Activated T-helper 1 cell treated with anti-CD3 and anti-CD28 coated beads, Interleukin-12 subunit alpha, Interleukin-12 subunit beta, Interleukin-2, Interleukin-4 antibody, amounts not matched to agents 30 ng/mL and 10 ng/mL and 1 ng/mL, durations not matched to agents 14 hours and 24 hours and 36 hours (primary cell): Measurements from ENCODE around the gene CLASP1. TPM values are rescaled to one million over a fixed set of nuclear protein-coding genes. Genes with fewer than 3 reads are reported as not detected.
"Not testable (repeated sequence)": the region's sequence is repeated elsewhere in the genome, so short reads cannot be mapped to it uniquely, and the experiment has no call there.

Source experiments
- DNase-seq: peaks from one replicate; pipeline ENCODE4 v3.0.0; 2021; ENCODE audit warnings: low spot score
- H3K27ac Mint-ChIP-seq: one replicate; pipeline ENCODE4 v1.8.0; 2021; ENCODE audit warnings: mild to moderate bottlenecking, mixed read lengths
- H3K27me3 Mint-ChIP-seq: one replicate; pipeline ENCODE4 v1.8.0; 2022; ENCODE audit warnings: mild to moderate bottlenecking, moderate library complexity, mixed read lengths; ENCODE audit not compliant: insufficient read depth
- H3K36me3 Mint-ChIP-seq: one replicate; pipeline ENCODE4 v1.8.0; 2021; ENCODE audit warnings: low read depth, mixed read lengths
- H3K4me1 Mint-ChIP-seq: one replicate; pipeline ENCODE4 v1.8.0; 2021; ENCODE audit warnings: low read depth, mixed read lengths
- H3K4me3 Mint-ChIP-seq: one replicate; pipeline ENCODE4 v1.8.0; 2021; ENCODE audit warnings: mild to moderate bottlenecking, moderate library complexity, mixed read lengths
- H3K9me3 Mint-ChIP-seq: one replicate; pipeline ENCODE4 v1.8.0; 2021; ENCODE audit warnings: mixed read lengths
- intact Hi-C: fragments of 100-400 bp; cut with micrococcal nuclease; formaldehyde crosslinking; loops from one replicate; pipeline ENCODE4 v1.15.1; 2024
- total RNA-seq: library from RNA; stranded (reverse); gene quantifications from 2 replicates; pipeline ENCODE4 v1.2.3, GENCODE V29; 2022

Gene CLASP1
- total RNA-seq, 1 donor from 2014 or later, result 62.6 TPM

- H3K27me3 Mint-ChIP-seq, result peaks cover 34% of the 10 kb centered on the region
- H3K36me3 Mint-ChIP-seq, result no peaks in the 10 kb centered on the region
- DNase-seq, result no peak
- H3K27ac Mint-ChIP-seq, result no peak overlapping the region
- no peaks in the 10 kb centered on the region for H3K9me3 Mint-ChIP-seq
- H3K4me3 Mint-ChIP-seq, result no peak overlapping the region
- intact Hi-C loops, result no loop called here
- peaks cover 13% of the 10 kb centered on the region for H3K4me1 Mint-ChIP-seq
Measured at GRCh38 chr2:121309323-121309722, 339.9 kb downstream of the CLASP1 start.

- DNase-seq, result no peak
- Mint-ChIP-seq H3K27ac (no peak overlapping the region), H3K4me3 (no peak overlapping the region), H3K4me1 (peaks cover 13% of the 10 kb centered on the region), H3K36me3 (no peaks in the 10 kb centered on the region), H3K27me3 (peaks cover 29% of the 10 kb centered on the region), H3K9me3 (no peaks in the 10 kb centered on the region)
- intact Hi-C loops, result no loop called here
Measured at GRCh38 chr2:121307048-121307447, 342.2 kb downstream of the CLASP1 start.

- H3K9me3 Mint-ChIP-seq, result no peaks in the 10 kb centered on the region
- DNase-seq, result no peak
- no peaks in the 10 kb centered on the region for H3K36me3 Mint-ChIP-seq
- no peak overlapping the region for H3K27ac Mint-ChIP-seq
- no peak overlapping the region for H3K4me3 Mint-ChIP-seq
- intact Hi-C loops, result no loop called here
- H3K4me1 Mint-ChIP-seq, result peaks cover 12% of the 10 kb centered on the region
- peaks cover 15% of the 10 kb centered on the region for H3K27me3 Mint-ChIP-seq
Measured at GRCh38 chr2:121304941-121305340, 344.3 kb downstream of the CLASP1 start.

- no peak for DNase-seq
- Mint-ChIP-seq H3K27me3 (peaks cover 12% of the 10 kb centered on the region), H3K4me1 (no peaks in the 10 kb centered on the region), H3K4me3 (no peak overlapping the region), H3K27ac (no peak overlapping the region), H3K9me3 (no peaks in the 10 kb centered on the region), H3K36me3 (no peaks in the 10 kb centered on the region)
- intact Hi-C loops, result no loop called here
Measured at GRCh38 chr2:121303531-121304263, 345.6 kb downstream of the CLASP1 start.

GRCh38 chr2:121301190-121301589 is 348.1 kb downstream of the CLASP1 start:
- H3K9me3 Mint-ChIP-seq, H3K27me3 Mint-ChIP-seq, H3K4me3 Mint-ChIP-seq, H3K27ac Mint-ChIP-seq, H3K36me3 Mint-ChIP-seq, DNase-seq, H3K4me1 Mint-ChIP-seq, intact Hi-C loops: not testable (repeated sequence)

- Mint-ChIP-seq H3K27ac (no peak overlapping the region), H3K9me3 (no peaks in the 10 kb centered on the region), H3K4me3 (no peak overlapping the region), H3K27me3 (peaks cover 3% of the 10 kb centered on the region), H3K4me1 (no peaks in the 10 kb centered on the region), H3K36me3 (no peaks in the 10 kb centered on the region)
- intact Hi-C loops, result no loop called here
- no peak for DNase-seq
Measured at GRCh38 chr2:121298476-121298875, 350.8 kb downstream of the CLASP1 start.

GRCh38 chr2:121297866-121298265 is 351.4 kb downstream of the CLASP1 start:
- H3K27ac Mint-ChIP-seq, intact Hi-C loops, H3K4me1 Mint-ChIP-seq, H3K9me3 Mint-ChIP-seq, H3K27me3 Mint-ChIP-seq, H3K36me3 Mint-ChIP-seq, H3K4me3 Mint-ChIP-seq, DNase-seq: not testable (repeated sequence)

GRCh38 chr2:121297217-121297830 is 351.9 kb downstream of the CLASP1 start:
- DNase-seq, result no peak
- Mint-ChIP-seq H3K27ac (no peak overlapping the region), H3K9me3 (no peaks in the 10 kb centered on the region), H3K4me1 (no peaks in the 10 kb centered on the region), H3K36me3 (no peaks in the 10 kb centered on the region), H3K4me3 (no peak overlapping the region), H3K27me3 (peaks cover 3% of the 10 kb centered on the region)
- intact Hi-C loops, result no loop called here

GRCh38 chr2:121295911-121296650 is 353.2 kb downstream of the CLASP1 start:
- no peaks in the 10 kb centered on the region for H3K36me3 Mint-ChIP-seq
- intact Hi-C loops, result no loop called here
- DNase-seq, result no peak
- no peaks in the 10 kb centered on the region for H3K9me3 Mint-ChIP-seq
- H3K27me3 Mint-ChIP-seq, result peaks cover 3% of the 10 kb centered on the region
- no peak overlapping the region for H3K4me3 Mint-ChIP-seq
- H3K4me1 Mint-ChIP-seq, result no peaks in the 10 kb centered on the region
- no peak overlapping the region for H3K27ac Mint-ChIP-seq

GRCh38 chr2:121294881-121295840 is 354.1 kb downstream of the CLASP1 start:
- Mint-ChIP-seq H3K27me3 (peaks cover 3% of the 10 kb centered on the region), H3K27ac (no peak overlapping the region), H3K4me3 (no peak overlapping the region), H3K36me3 (no peaks in the 10 kb centered on the region), H3K9me3 (no peaks in the 10 kb centered on the region), H3K4me1 (no peaks in the 10 kb centered on the region)
- intact Hi-C loops, result no loop called here
- no peak for DNase-seq

GRCh38 chr2:121293450-121294325 is 355.6 kb downstream of the CLASP1 start:
- no peak overlapping the region for H3K4me3 Mint-ChIP-seq
- H3K9me3 Mint-ChIP-seq, result no peaks in the 10 kb centered on the region
- no peaks in the 10 kb centered on the region for H3K4me1 Mint-ChIP-seq
- no peaks in the 10 kb centered on the region for H3K36me3 Mint-ChIP-seq
- H3K27me3 Mint-ChIP-seq, result peaks cover 2% of the 10 kb centered on the region
- no peak overlapping the region for H3K27ac Mint-ChIP-seq
- intact Hi-C loops, result no loop called here
- DNase-seq, result no peak

- no peaks in the 10 kb centered on the region for H3K4me1 Mint-ChIP-seq
- peaks cover 13% of the 10 kb centered on the region for H3K27me3 Mint-ChIP-seq
- intact Hi-C loops, result no loop called here
- H3K9me3 Mint-ChIP-seq, result no peaks in the 10 kb centered on the region
- no peaks in the 10 kb centered on the region for H3K36me3 Mint-ChIP-seq
- H3K27ac Mint-ChIP-seq, result no peak overlapping the region
- no peak overlapping the region for H3K4me3 Mint-ChIP-seq
- no peak for DNase-seq
Measured at GRCh38 chr2:121291251-121291580, 358.0 kb downstream of the CLASP1 start.
